Hippocampal formation (tissue), 2 donors: ENCODE data around the gene SHF.
"Not testable (repeated sequence)": the region's sequence is repeated elsewhere in the genome, so short reads cannot be mapped to it uniquely, and the experiment has no call there.

Experiments
- DNase-seq, 2 donors: peaks; one replicate each; lab custom pipeline; 2025; lab: John Stamatoyannopoulos, UW

Gene SHF

GRCh38 chr15:45146405-45146804 is 41.4 kb downstream of the SHF start:
- no peak for DNase-seq

- no peak for DNase-seq
Measured at GRCh38 chr15:45144775-45145174, 43.0 kb downstream of the SHF start.

- no peak for DNase-seq
Measured at GRCh38 chr15:45143946-45144345, 43.8 kb downstream of the SHF start.

GRCh38 chr15:45143056-45143455 is 44.7 kb downstream of the SHF start:
- no peak for DNase-seq

GRCh38 chr15:45141386-45141785 is 46.4 kb downstream of the SHF start:
- no peak for DNase-seq

- DNase-seq: no peak
Measured at GRCh38 chr15:45140557-45141250, 47.1 kb downstream of the SHF start.

GRCh38 chr15:45139770-45140169 is 48.0 kb downstream of the SHF start:
- DNase-seq: no peak

GRCh38 chr15:45138814-45139765 is 48.7 kb downstream of the SHF start:
- DNase-seq: no peak

- no peak for DNase-seq
Measured at GRCh38 chr15:45137703-45138102, 50.1 kb downstream of the SHF start.

GRCh38 chr15:45136378-45136764 is 51.4 kb downstream of the SHF start:
- DNase-seq: no peak

GRCh38 chr15:45135705-45136377 is 51.9 kb downstream of the SHF start:
- not testable (repeated sequence) for DNase-seq

- DNase-seq: no peak
Measured at GRCh38 chr15:45134682-45135604, 52.8 kb downstream of the SHF start.

- no peak for DNase-seq
Measured at GRCh38 chr15:45134046-45134445, 53.7 kb downstream of the SHF start.

- no peak for DNase-seq
Measured at GRCh38 chr15:45133561-45133920, 54.2 kb downstream of the SHF start.

- DNase-seq: no peak
Measured at GRCh38 chr15:45132844-45133560, 54.8 kb downstream of the SHF start.

- DNase-seq: no peak
Measured at GRCh38 chr15:45131510-45131909, 56.3 kb downstream of the SHF start.

GRCh38 chr15:45130291-45131000 is 57.3 kb downstream of the SHF start:
- no peak for DNase-seq

- peak in 1 of 2 donors; percentile 13 for DNase-seq
Measured at GRCh38 chr15:45129651-45130129, 58.1 kb downstream of the SHF start, which contains the start of the genes DUOX1 and DUOXA1. Gene DUOX1 (plus strand): TSS chr15:45129994. CDS start chr15:45131967, 1,973 bp downstream. Gene DUOXA1 (minus strand): TSS chr15:45129879. CDS start chr15:45123014, 6,865 bp downstream.

- no peak for DNase-seq
Measured at GRCh38 chr15:45128971-45129639, 58.7 kb downstream of the SHF start.
